ENCODE data around the gene PEX12.
"Not testable (repeated sequence)": the region's sequence is repeated elsewhere in the genome, so short reads cannot be mapped to it uniquely, and the experiment has no call there.

The PEX12 gene

GRCh38 chr17:35537601-35538141 is 40.7 kb downstream of the PEX12 start, which contains the start of gene SLFN12L (continued):
- TF ChIP-seq ZNF558 (tag by site-specific recombination; IDR thresholded peaks at IDR 0.05) (no peak), ZNF473 (tag by site-specific recombination; IDR thresholded peaks at IDR 0.05) (no peak), ZNF654 (tag by site-specific recombination; IDR thresholded peaks at IDR 0.05; ENCODE audit: low read depth) (no peak), GFI1B (tag by site-specific recombination; IDR thresholded peaks at IDR 0.05) (no peak), PBX3 (CRISPR knock-in tag; IDR thresholded peaks at IDR 0.05) (no peak), ZNF24 (tag by site-specific recombination; IDR thresholded peaks at IDR 0.05) (no peak)

- ChIA-PET POLR2A (no interaction called here), CTCF (interaction anchor here (0.5 to 9.4 kb wide), 14 partner anchors 13 to 1114 kb away, joined by 3 to 236 read pairs (median 3); partner anchors contain the start of gene C17orf50)
- no peak overlapping the region for H3K4me3 ChIP-seq (ENCODE audit: low read depth, low read length)
- TF ChIP-seq ZNF140 (tag by site-specific recombination; IDR thresholded peaks at IDR 0.05) (no peak), ZNF423 (tag by site-specific recombination; IDR thresholded peaks at IDR 0.05) (no peak), ZBTB8A (tag by site-specific recombination; IDR thresholded peaks at IDR 0.05) (no peak), ZBTB21 (tag by site-specific recombination; IDR thresholded peaks at IDR 0.05) (no peak), ZNF146 (tag by site-specific recombination; IDR thresholded peaks at IDR 0.05) (no peak), ZNF302 (tag by site-specific recombination; IDR thresholded peaks at IDR 0.05; ENCODE audit: low read depth) (no peak), ZSCAN18 (tag by site-specific recombination; IDR thresholded peaks at IDR 0.05) (no peak), ZNF664 (tag by site-specific recombination; IDR thresholded peaks at IDR 0.05) (no peak), ZSCAN5A (tag by site-specific recombination; IDR thresholded peaks at IDR 0.05) (no peak), ZNF155 (tag by site-specific recombination; IDR thresholded peaks at IDR 0.05) (no peak), ZNF24 (tag by site-specific recombination; IDR thresholded peaks at IDR 0.05) (no peak), ZNF10 (tag by site-specific recombination; IDR thresholded peaks at IDR 0.05) (no peak), ZNF280C (tag by site-specific recombination; IDR thresholded peaks at IDR 0.05) (no peak), ZNF501 (tag by site-specific recombination; IDR thresholded peaks at IDR 0.05) (no peak), GLI4 (tag by site-specific recombination; IDR thresholded peaks at IDR 0.05) (no peak), ZNF670 (tag by site-specific recombination; IDR thresholded peaks at IDR 0.05; ENCODE audit: low read depth) (no peak), ZNF521 (tag by site-specific recombination; IDR thresholded peaks at IDR 0.05) (no peak)
- H3K27ac ChIP-seq (ENCODE audit: extremely low read depth, low read depth, low read length), result no peak overlapping the region
- peaks cover 3% of the 10 kb centered on the region; the same call in 1 of the 2 replicates for H3K4me1 ChIP-seq (ENCODE audit: control insufficient read depth, insufficient read depth, low read length)
- H3K36me3 ChIP-seq (ENCODE audit: control insufficient read depth in 2 of 2, insufficient read depth in 1 of 2, low read length in 2 of 2), result no peaks in the 10 kb centered on the region
- no peaks in the 10 kb centered on the region for H3K9me3 ChIP-seq (ENCODE audit: control insufficient read depth, insufficient read depth, low read depth, low read length)
Observed at GRCh38 chr17:35536664-35537171, 41.7 kb downstream of the PEX12 start.

- not testable (repeated sequence) for H3K4me3 ChIP-seq (ENCODE audit: low read depth, low read length); H3K4me1 ChIP-seq (ENCODE audit: control insufficient read depth, insufficient read depth, low read length); H3K36me3 ChIP-seq (ENCODE audit: control insufficient read depth in 2 of 2, insufficient read depth in 1 of 2, low read length in 2 of 2); H3K27ac ChIP-seq (ENCODE audit: extremely low read depth, low read depth, low read length); H3K9me3 ChIP-seq (ENCODE audit: control insufficient read depth, insufficient read depth, low read depth, low read length)
- ChIA-PET POLR2A (interaction anchor here (0.6 kb wide), 1 partner anchor 274 kb away, joined by 3 read pairs; no protein-coding TSS in a partner anchor), CTCF (interaction anchor here (0.6 to 9.4 kb wide), 14 partner anchors 8 to 567 kb away, joined by 3 to 236 read pairs (median 4); partner anchors contain the start of genes SLFN12 and SLFN14)
Observed at GRCh38 chr17:35535406-35535805, 43.0 kb downstream of the PEX12 start.
